NB4 (cell line): Measurements from ENCODE around the gene TBC1D22A.

ENCODE experiments used
- CTCF ChIP-seq: IDR thresholded peaks from one replicate; pipeline ENCODE4 v1.5.1; 2012; ENCODE audit warnings: low read depth, low read length
- MYC ChIP-seq: IDR thresholded peaks from 2 replicates; pipeline ENCODE4 v1.6.1; 2011; ENCODE audit warnings: low read depth, low read length
- POLR2A ChIP-seq: IDR thresholded peaks from 2 replicates; pipeline ENCODE4 v1.6.1; 2011; ENCODE audit warnings: mild to moderate bottlenecking; ENCODE audit not compliant: insufficient read length; ENCODE audit errors: extremely low read depth

- TF ChIP-seq CTCF (no peak), POLR2A (no peak), MYC (no peak)
These were observed 360.1 kb downstream of the TBC1D22A start for GRCh38 chr22:47122441-47123000.
